K562 (cell line): ENCODE results near the gene SLC4A3.

Experiments used
- CEBPB ChIP-seq: fragments of 450-650 bp; IDR thresholded peaks from 2 replicates; pipeline ENCODE4 v1.6.1; 2016; ENCODE audit warnings: missing genetic modification characterization, missing compliant biosample characterization
- CHD4 ChIP-seq: fragments of 200-600 bp; sonication (generic); IDR thresholded peaks from 3 replicates; pipeline ENCODE4 v1.6.1; 2012; ENCODE audit warnings: low read depth, mild to moderate bottlenecking, mixed read lengths, low read length, inconsistent platforms; ENCODE audit not compliant: insufficient read depth, insufficient replicate concordance, poor library complexity, severe bottlenecking
- CREB1 ChIP-seq, 2 experiments: sonication (generic) in 1 of 2; formaldehyde crosslinking in 1 of 2; IDR thresholded peaks; 2 replicates each; pipeline versions ENCODE4 v1.6.1 to v1.8.0; 2012 to 2022; ENCODE audit warnings: inconsistent platforms in 1 of 2, mild to moderate bottlenecking in 1 of 2, missing genetic modification reagents in 1 of 2, moderate library complexity in 1 of 2
- CTCF ChIP-seq, 3 experiments: IDR thresholded peaks in 2 of 3; conservative IDR thresholded peaks in 1 of 3; 2 replicates each; pipeline ENCODE4 v1.5.1; 2011 to 2012; ENCODE audit warnings: low read length in 3 of 3, mild to moderate bottlenecking in 3 of 3, control low read depth in 2 of 3, improper control_type of control experiment in 1 of 3, inconsistent platforms in 1 of 3, low read depth in 1 of 3, mixed read lengths in 1 of 3, moderate library complexity in 1 of 3; ENCODE audit not compliant: insufficient read depth in 2 of 3
- IRF1 ChIP-seq: sonication (generic); formaldehyde crosslinking; IDR thresholded peaks from 2 replicates; pipeline ENCODE4 v1.8.0; 2022; ENCODE audit warnings: missing genetic modification reagents, mild to moderate bottlenecking, borderline replicate concordance
- KLF16 ChIP-seq: IDR thresholded peaks from 2 replicates; pipeline ENCODE4 v1.6.1; 2016; ENCODE audit warnings: antibody characterized with exemption
- NFE2L1 ChIP-seq: fragments of 450-650 bp; IDR thresholded peaks from 2 replicates; pipeline ENCODE4 v1.6.1; 2016; ENCODE audit warnings: missing genetic modification characterization, low read depth, mild to moderate bottlenecking, missing compliant biosample characterization, moderate library complexity, borderline replicate concordance
- SMAD1 ChIP-seq: fragments of 150-350 bp; IDR thresholded peaks from 2 replicates; pipeline ENCODE4 v1.6.1; 2014; ENCODE audit warnings: low read length, low read depth; ENCODE audit not compliant: partially characterized antibody
- SOX6 ChIP-seq: fragments of 450-650 bp; IDR thresholded peaks from 2 replicates; pipeline ENCODE4 v1.6.1; 2014; ENCODE audit warnings: mild to moderate bottlenecking
- ZNF274 ChIP-seq: IDR thresholded peaks from 2 replicates; pipeline ENCODE4 v1.6.1; 2011; ENCODE audit warnings: low read depth, mild to moderate bottlenecking, low read length, moderate library complexity, borderline replicate concordance

- no peak for TF ChIP-seq CTCF (IDR thresholded peaks at IDR 0.05 in 2 of 3, conservative IDR thresholded peaks at IDR 0.05 in 1 of 3; ENCODE audit: insufficient read depth in 2 of 3, low read depth in 1 of 3, low read length in 3 of 3)
- no peak for TF ChIP-seq SMAD1
- TF ChIP-seq ZNF274, result no peak
- TF ChIP-seq KLF16, result no peak
- no peak for TF ChIP-seq CHD4
- no peak for TF ChIP-seq CREB1 (IDR thresholded peaks at IDR 0.05)
- no peak for TF ChIP-seq CREB1 (CRISPR knock-in tag; IDR thresholded peaks at IDR 0.05)
- TF ChIP-seq SOX6, result no peak
- no peak for TF ChIP-seq CEBPB
- no peak for TF ChIP-seq NFE2L1
- no peak for TF ChIP-seq IRF1 (CRISPR knock-in tag)
These were observed 40.9 kb downstream of the SLC4A3 start for GRCh38 chr2:219668316-219668715.
